ENCODE data around the gene FCRL3.

FCRL3 gene

DNA sequence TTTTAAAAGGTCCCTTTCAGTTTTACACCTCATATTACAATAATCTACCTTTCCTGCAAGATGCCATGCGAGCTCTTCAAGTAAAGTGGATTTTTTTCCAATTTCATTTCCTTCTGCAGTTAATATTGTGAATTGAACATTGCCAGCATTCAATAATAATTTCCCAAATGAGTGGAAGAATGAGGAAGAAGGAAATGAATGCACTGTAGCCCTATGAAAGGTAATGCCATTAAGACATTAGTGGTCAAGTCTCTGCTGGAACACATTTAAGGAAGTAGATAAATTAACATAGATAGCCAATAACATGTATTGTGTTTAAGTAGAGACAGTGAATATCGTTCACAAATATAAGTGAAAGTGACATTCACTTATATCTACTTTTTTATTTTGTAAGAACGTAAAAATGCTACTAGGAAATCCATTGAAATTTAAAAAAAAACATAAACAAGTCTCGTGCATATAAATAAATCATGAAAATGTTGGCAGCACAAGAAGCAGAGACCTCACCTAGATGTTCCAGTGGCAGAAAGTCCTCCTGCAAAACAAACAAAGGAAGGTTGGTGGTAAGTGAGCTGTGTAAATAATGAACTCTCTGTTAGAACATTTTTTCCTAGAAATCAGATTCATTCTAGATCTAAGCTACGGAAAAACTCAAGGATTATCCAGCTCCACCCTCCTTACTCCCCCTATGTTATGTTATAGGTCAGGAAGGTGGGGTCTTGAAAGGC is 17.7 kb downstream of the FCRL3 start:
- no peak for DNase-seq (ENCODE audit: low read depth in 2 of 2)

GRCh38 chr1:157678721-157679120 is 21.8 kb downstream of the FCRL3 start:
- no peak for DNase-seq (ENCODE audit: low read depth in 2 of 2)

DNA sequence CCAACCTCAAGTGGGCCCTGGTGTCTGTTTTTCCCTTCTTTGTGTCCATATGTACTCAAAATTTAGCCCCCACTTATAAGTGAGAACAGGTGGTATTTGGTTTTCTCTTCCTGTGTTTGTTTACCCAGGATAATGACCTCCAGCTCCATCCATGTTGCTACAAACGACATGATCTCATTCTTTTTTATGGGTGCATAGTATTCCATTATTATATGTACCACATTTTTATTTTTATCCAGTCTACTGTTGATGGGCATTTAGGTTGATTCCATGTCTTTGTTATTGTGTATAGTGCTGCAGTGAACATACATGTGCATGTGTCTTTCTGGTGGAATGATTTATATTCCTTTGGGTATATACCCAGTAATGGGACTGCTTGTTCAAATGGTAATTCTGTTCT is 27.6 kb downstream of the FCRL3 start:
- no peak for DNase-seq (ENCODE audit: low read depth in 2 of 2)

- DNase-seq (ENCODE audit: low read depth in 2 of 2), result no peak
Measured at GRCh38 chr1:157671895-157672294, 28.7 kb downstream of the FCRL3 start.

GRCh38 chr1:157659576-157660247 is 40.9 kb downstream of the FCRL3 start:
- DNase-seq (ENCODE audit: low read depth in 2 of 2), result no peak

DNA sequence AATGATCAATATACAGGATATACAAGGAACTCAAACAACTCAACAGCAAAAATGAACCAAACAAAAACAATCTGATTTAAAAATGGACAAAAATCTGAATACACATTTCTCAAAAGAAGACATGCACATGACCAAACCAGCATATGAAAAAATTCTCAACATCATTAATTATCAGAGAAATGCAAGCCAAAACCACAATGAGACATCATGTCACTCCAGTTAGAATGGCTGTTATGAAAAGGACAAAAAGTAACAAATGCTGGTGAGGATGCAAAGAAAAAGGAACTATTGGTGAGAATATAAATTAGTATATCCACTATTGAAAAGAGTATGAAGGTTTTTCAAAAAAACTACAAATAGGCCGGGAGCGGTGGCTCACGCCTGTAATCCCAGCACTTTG is 42.0 kb downstream of the FCRL3 start:
- DNase-seq (ENCODE audit: low read depth in 2 of 2), result no peak

- no peak for DNase-seq (ENCODE audit: low read depth in 2 of 2)
Measured at GRCh38 chr1:157653494-157653873, 47.1 kb downstream of the FCRL3 start.

GRCh38 chr1:157652859-157653493 is 47.6 kb downstream of the FCRL3 start:
- DNase-seq (ENCODE audit: low read depth in 2 of 2), result no peak

GRCh38 chr1:157648317-157648716 is 52.3 kb downstream of the FCRL3 start:
- no peak for DNase-seq (ENCODE audit: low read depth in 2 of 2)

DNA sequence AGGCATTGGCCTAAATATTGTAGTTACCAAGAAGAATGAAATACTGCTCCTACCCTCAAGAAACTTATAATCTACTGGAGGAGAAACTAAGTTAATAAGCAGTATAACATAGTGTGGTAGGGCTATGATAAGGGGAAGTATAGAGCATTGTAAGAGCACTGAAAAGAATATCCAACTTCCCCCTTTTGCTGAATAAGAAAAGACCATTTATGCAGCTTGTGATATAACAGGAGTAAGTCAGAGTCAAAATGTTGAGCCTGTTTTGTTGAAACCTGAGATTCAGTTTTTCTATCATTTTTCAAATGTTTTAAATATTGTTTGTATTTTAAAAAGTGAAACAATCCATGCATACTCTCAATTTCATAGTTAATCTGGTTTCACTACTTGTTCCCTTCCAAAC is 54.4 kb downstream of the FCRL3 start:
- no peak for DNase-seq (ENCODE audit: low read depth in 2 of 2)

DNA sequence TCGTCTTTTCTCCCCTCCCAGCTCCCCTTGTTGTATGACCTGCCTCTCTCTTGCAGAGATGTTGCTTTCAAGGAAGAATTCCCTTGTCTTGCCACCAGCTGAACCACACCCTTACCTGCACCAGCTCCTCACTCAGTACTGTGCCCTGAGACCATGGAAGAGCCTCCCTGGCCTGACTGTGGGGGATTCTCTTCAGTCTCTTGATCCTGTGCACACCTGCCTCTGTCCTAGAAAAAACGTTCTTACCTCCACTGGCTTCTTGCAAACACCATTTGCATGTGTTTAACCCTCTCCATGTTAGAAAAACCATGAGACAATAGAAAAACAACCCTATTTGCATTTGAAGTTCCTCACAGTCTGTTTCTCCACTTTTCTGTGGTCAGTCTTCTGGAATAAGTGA is 59.4 kb downstream of the FCRL3 start:
- DNase-seq (ENCODE audit: low read depth in 2 of 2), result no peak

DNA sequence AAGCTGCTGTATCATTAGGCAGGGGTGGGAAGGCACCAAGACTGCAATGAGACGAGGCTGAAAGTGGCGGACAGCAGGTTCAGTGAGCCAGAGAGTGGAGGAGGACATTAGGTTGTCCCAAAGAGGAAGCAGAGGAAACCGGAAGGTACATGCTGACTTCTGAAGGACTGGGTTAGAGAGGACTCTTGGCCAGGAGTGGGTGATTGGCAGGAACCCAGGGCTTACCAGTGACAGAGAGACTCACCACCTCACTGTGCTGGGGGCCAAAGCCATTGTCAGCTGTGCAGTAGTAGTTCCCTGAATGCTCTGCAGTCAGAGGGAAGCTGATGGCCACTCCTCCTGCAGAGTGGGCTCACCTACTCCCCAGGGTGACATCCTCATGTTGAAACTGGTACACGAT is 60.8 kb downstream of the FCRL3 start:
- DNase-seq (ENCODE audit: low read depth in 2 of 2), result no peak

DNA sequence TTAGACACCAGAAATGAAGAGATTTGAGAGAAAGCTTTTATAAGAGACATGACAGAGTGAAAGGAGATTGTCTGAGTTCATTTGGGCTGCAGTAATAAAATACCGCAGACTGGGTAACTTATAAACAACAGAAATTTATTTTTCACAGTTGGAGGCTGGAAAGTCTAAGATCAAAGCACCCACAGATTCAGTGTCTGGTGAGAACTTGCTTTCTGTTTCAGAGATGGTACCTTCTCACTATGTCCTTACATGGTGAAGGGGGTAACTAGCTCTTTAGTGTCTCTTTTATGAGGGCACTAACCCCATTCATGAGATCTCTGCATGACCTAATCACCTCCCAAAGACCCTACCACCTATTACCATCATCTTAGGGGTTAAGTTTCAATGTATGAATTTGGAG is 71.8 kb downstream of the FCRL3 start:
- no peak for DNase-seq (ENCODE audit: low read depth in 2 of 2)

Data from stimulated activated CD4-positive, alpha-beta T cell treated with anti-CD3 and anti-CD28 coated beads, Interleukin-12 subunit alpha, Interleukin-12 subunit beta, amount 100 ng/mL, for 24 hours (primary cell).